HepG2 (cell line): ENCODE results near the gene AEBP1. TPM values are rescaled to one million over a fixed set of nuclear protein-coding genes. Genes with fewer than 3 reads are reported as not detected.

Experiments used
- BRCA1 ChIP-seq: sonication (generic); formaldehyde crosslinking; IDR thresholded peaks from 2 replicates; pipeline ENCODE4 v1.4.0; 2020; ENCODE audit warnings: missing genetic modification reagents
- CAMTA2 ChIP-seq: sonication (generic); formaldehyde crosslinking; IDR thresholded peaks from 2 replicates; pipeline ENCODE4 v1.4.0; 2020; ENCODE audit warnings: mild to moderate bottlenecking, missing genetic modification reagents, borderline replicate concordance
- DMAP1 ChIP-seq: IDR thresholded peaks from 2 replicates; pipeline ENCODE4 v1.6.1; 2016
- ETV5 ChIP-seq: IDR thresholded peaks from 2 replicates; pipeline ENCODE4 v1.6.1; 2018; ENCODE audit warnings: missing biosample characterization, missing genetic modification reagents, inconsistent platforms, borderline replicate concordance
- FOXP4 ChIP-seq: sonication (generic); formaldehyde crosslinking; IDR thresholded peaks from 2 replicates; pipeline ENCODE4 v1.4.0; 2020; ENCODE audit warnings: missing genetic modification reagents
- GATAD1 ChIP-seq: IDR thresholded peaks from 2 replicates; pipeline ENCODE4 v1.6.1; 2016; ENCODE audit warnings: missing genetic modification reagents, missing compliant biosample characterization
- HIVEP1 ChIP-seq: sonication (generic); formaldehyde crosslinking; IDR thresholded peaks from 2 replicates; pipeline ENCODE4 v1.4.0; 2020; ENCODE audit warnings: mild to moderate bottlenecking, missing genetic modification reagents
- HOXA9 ChIP-seq: sonication (generic); formaldehyde crosslinking; IDR thresholded peaks from 2 replicates; pipeline ENCODE4 v1.8.1; 2022; ENCODE audit warnings: missing genetic modification reagents, mild to moderate bottlenecking, moderate library complexity, borderline replicate concordance
- IKZF1 ChIP-seq: fragments of 450-650 bp; IDR thresholded peaks from 2 replicates; pipeline ENCODE4 v1.7.1; 2016
- LCORL ChIP-seq, 2 experiments: fragments of 450-650 bp in 1 of 2; sonication (generic) in 1 of 2; formaldehyde crosslinking in 1 of 2; IDR thresholded peaks; 2 replicates each; pipeline versions ENCODE4 v1.5.0 to v1.6.1; 2017 to 2020; ENCODE audit warnings: antibody characterized with exemption in 1 of 2, missing genetic modification reagents in 1 of 2
- NR3C1 ChIP-seq: sonication (generic); formaldehyde crosslinking; IDR thresholded peaks from 2 replicates; pipeline ENCODE4 v1.4.0; 2020; ENCODE audit warnings: missing genetic modification reagents
- SIX4 ChIP-seq: sonication (generic); formaldehyde crosslinking; IDR thresholded peaks from 2 replicates; pipeline ENCODE4 v1.4.0; 2020; ENCODE audit warnings: missing genetic modification reagents
- SP140L ChIP-seq: sonication (generic); formaldehyde crosslinking; IDR thresholded peaks from 2 replicates; pipeline ENCODE4 v1.4.0; 2020; ENCODE audit warnings: missing genetic modification reagents, borderline replicate concordance
- ZIK1 ChIP-seq: sonication (generic); formaldehyde crosslinking; IDR thresholded peaks from 2 replicates; pipeline ENCODE4 v1.5.0; 2020; ENCODE audit warnings: mild to moderate bottlenecking, low read depth, missing genetic modification reagents, borderline replicate concordance
- ZNF280D ChIP-seq: sonication (generic); formaldehyde crosslinking; IDR thresholded peaks from 2 replicates; pipeline ENCODE4 v1.5.1; 2020; ENCODE audit warnings: mild to moderate bottlenecking, missing genetic modification reagents
- ZNF296 ChIP-seq: sonication (generic); formaldehyde crosslinking; conservative IDR thresholded peaks from 2 replicates; pipeline ENCODE4 v1.5.0; 2020; ENCODE audit warnings: mild to moderate bottlenecking, missing genetic modification reagents
- ZNF580 ChIP-seq: IDR thresholded peaks from 2 replicates; pipeline ENCODE4 v1.6.1; 2016; ENCODE audit warnings: low read depth, borderline replicate concordance
- ZNF652 ChIP-seq: IDR thresholded peaks from 2 replicates; pipeline ENCODE4 v1.6.1; 2016; ENCODE audit warnings: low read depth, borderline replicate concordance
- ZSCAN5A ChIP-seq: sonication (generic); formaldehyde crosslinking; IDR thresholded peaks from 2 replicates; pipeline ENCODE4 v1.8.0; 2022; ENCODE audit warnings: mild to moderate bottlenecking, missing genetic modification reagents, borderline replicate concordance
- polyA plus RNA-seq, 8 experiments: library from polyadenylated mRNA; depleted of rRNA in 3 of 8; stranded (reverse) in 7 of 8; unstranded in 1 of 8; fragments of >200 nt; fragmentation: Illumina TruSeq in 4 of 8; extraction: Trizol in 4 of 8; gene quantifications; 2 replicates each; pipeline versions ENCODE4 v1.2.1 to v1.2.3, GENCODE V29; 2011 to 2016; ENCODE audit warnings: low read depth in 4 of 8, missing spikeins in 1 of 8, mixed read lengths in 1 of 8; ENCODE audit not compliant: insufficient read depth in 1 of 8
- total RNA-seq, 5 experiments: library from RNA; depleted of rRNA; stranded (reverse); fragments of >200 nt; fragmentation: Illumina TruSeq; extraction: Trizol; gene quantifications; 2 replicates each; pipeline ENCODE4 v1.2.3, GENCODE V29; 2016; ENCODE audit warnings: low read depth in 1 of 5
- TF ChIP-seq, protein P1 (sequence below): sonication (generic); formaldehyde crosslinking; IDR thresholded peaks from 2 replicates; pipeline ENCODE4 v1.5.0; 2020; ENCODE audit warnings: mild to moderate bottlenecking, missing genetic modification reagents

AEBP1 gene
- total and polyA plus RNA-seq, 2 of the 13 experiments (the other 11 are each of a cell fraction or from before 2014, with no cell fraction given), result 0.22 to 0.55 TPM

DNA sequence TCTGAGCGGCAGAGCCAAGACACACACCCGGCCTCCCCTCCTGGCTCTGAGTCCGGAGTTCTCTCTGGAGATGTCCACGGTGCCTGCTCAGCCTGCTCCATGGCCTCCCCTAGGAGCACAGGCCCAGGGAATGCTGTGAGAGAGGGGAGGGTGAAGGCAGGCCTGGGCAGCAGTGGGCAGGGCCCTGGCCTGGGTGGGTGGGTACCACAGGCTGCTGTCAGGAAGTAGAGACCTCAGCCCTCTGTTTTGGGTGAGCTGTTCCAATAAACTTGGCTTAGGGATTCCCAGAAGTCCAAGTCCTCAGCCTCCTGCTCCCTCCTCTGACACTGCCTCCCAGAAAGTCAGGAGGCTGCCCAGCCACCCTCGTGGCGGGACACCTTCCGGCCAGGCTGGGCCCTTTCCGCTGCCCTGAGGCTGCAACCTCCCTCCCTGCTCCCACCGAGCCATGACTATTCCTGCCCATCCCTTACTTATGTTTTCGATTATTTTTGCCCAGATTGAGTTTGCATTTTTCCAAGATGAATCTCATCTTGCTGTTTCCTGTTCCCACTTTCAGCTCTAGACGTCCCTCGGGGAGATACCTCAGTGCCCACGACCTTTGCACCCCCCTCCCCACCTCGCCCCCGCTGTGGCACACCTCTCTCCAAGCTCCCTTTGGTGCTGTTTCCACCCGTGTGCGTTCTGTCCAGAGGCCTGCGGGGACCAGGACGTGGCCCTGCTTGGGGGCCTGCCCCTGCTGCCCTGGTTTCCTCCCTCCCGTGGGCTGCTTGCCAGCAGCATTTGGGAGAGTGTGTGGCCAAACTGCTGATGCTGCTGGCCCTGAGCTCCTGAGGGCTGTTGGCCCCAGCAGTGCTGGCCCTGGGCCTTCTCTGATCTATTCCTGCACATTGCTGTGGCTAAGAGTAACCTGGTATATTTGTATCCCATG, 16.0 kb upstream of the AEBP1 start (continued):
- no peak for TF ChIP-seq ZNF280D (CRISPR knock-in tag)
- TF ChIP-seq, protein P1, sequence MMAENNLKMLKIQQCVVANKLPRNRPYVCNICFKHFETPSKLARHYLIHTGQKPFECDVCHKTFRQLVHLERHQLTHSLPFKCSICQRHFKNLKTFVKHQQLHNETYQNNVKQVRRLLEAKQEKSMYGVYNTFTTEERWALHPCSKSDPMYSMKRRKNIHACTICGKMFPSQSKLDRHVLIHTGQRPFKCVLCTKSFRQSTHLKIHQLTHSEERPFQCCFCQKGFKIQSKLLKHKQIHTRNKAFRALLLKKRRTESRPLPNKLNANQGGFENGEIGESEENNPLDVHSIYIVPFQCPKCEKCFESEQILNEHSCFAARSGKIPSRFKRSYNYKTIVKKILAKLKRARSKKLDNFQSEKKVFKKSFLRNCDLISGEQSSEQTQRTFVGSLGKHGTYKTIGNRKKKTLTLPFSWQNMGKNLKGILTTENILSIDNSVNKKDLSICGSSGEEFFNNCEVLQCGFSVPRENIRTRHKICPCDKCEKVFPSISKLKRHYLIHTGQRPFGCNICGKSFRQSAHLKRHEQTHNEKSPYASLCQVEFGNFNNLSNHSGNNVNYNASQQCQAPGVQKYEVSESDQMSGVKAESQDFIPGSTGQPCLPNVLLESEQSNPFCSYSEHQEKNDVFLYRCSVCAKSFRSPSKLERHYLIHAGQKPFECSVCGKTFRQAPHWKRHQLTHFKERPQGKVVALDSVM (CRISPR knock-in tag), result peak; percentile 82
- 0 out of 2 replicates have a peak, but pooled peaks have one; percentile 19 for TF ChIP-seq FOXP4 (CRISPR knock-in tag)
- TF ChIP-seq ZNF652 (CRISPR knock-in tag), result no peak
- no peak for TF ChIP-seq NR3C1 (CRISPR knock-in tag)
- TF ChIP-seq DMAP1 (CRISPR knock-in tag), result no peak
- no peak for TF ChIP-seq CAMTA2 (CRISPR knock-in tag)
- no peak for TF ChIP-seq ZIK1 (CRISPR knock-in tag)
- TF ChIP-seq SP140L (CRISPR knock-in tag), result no peak
- no peak for TF ChIP-seq IKZF1
- no peak for TF ChIP-seq HOXA9 (CRISPR knock-in tag)
- TF ChIP-seq ZNF296 (CRISPR knock-in tag), result no peak
- TF ChIP-seq LCORL (IDR thresholded peaks at IDR 0.05), result no peak
- TF ChIP-seq LCORL (CRISPR knock-in tag; IDR thresholded peaks at IDR 0.05), result peak; percentile 47; the same call in 1 of the 2 replicates
- TF ChIP-seq HIVEP1 (CRISPR knock-in tag), result 0 out of 2 replicates have a peak, but pooled peaks have one; percentile 25
- TF ChIP-seq BRCA1, result no peak
- no peak for TF ChIP-seq SIX4
- TF ChIP-seq GATAD1 (CRISPR knock-in tag), result no peak
- no peak for TF ChIP-seq ZSCAN5A (CRISPR knock-in tag)
- no peak for TF ChIP-seq ZNF580 (CRISPR knock-in tag)
- peak; percentile 51 for TF ChIP-seq ETV5 (CRISPR knock-in tag)
